Kidney (tissue), 14 donors: ENCODE data around the gene C1QTNF1. TPM values are rescaled to one million over a fixed set of nuclear protein-coding genes. Genes with fewer than 3 reads are reported as not detected.

ENCODE experiments used
- DNase-seq, 5 donors: peaks; one replicate each; pipeline ENCODE4 v3.0.0-alpha.2; 2013 to 2020
- FAIRE-seq: peaks from 2 replicates; lab custom pipeline; 2012; peaks lifted over from hg19 to GRCh38; lab: Jason Lieb, UNC
- H3K27ac ChIP-seq, 2 donors: one replicate each; pipeline ENCODE4 v1.7.0; 2013; ENCODE audit warnings: low read depth in 2 of 2, low read length in 2 of 2, inconsistent platforms in 1 of 2
- H3K27me3 ChIP-seq: one replicate; pipeline ENCODE4 v1.7.1; 2013; ENCODE audit warnings: low read length, inconsistent platforms; ENCODE audit not compliant: control insufficient read depth, insufficient read depth
- H3K36me3 ChIP-seq, 3 donors: one replicate each; pipeline versions ENCODE4 v1.7.0 to v1.7.1; 2013; ENCODE audit warnings: low read length in 3 of 3, control low read depth in 1 of 3, inconsistent platforms in 1 of 3; ENCODE audit not compliant: insufficient read depth in 3 of 3, control insufficient read depth in 2 of 3
- H3K4me1 ChIP-seq, 3 donors: one replicate each; pipeline versions ENCODE4 v1.7.0 to v1.7.1; 2013; ENCODE audit warnings: low read length in 3 of 3, inconsistent platforms in 1 of 3, low read depth in 1 of 3; ENCODE audit not compliant: control insufficient read depth in 2 of 3, insufficient read depth in 2 of 3
- H3K4me3 ChIP-seq, 3 donors: one replicate each; pipeline versions ENCODE4 v1.7.0 to v1.8.1; 2013; ENCODE audit warnings: low read length in 3 of 3, control low read depth in 1 of 3, inconsistent platforms in 1 of 3
- H3K9ac ChIP-seq, 3 donors: one replicate each; pipeline versions ENCODE4 v1.7.0 to v1.7.1; 2013; ENCODE audit warnings: low read length in 3 of 3, control low read depth in 1 of 3, inconsistent platforms in 1 of 3
- H3K9me3 ChIP-seq, 3 donors: one replicate each; pipeline versions ENCODE4 v1.7.0 to v1.7.1; 2013; ENCODE audit warnings: low read length in 3 of 3, control low read depth in 1 of 3, inconsistent platforms in 1 of 3; ENCODE audit not compliant: control insufficient read depth in 2 of 3, insufficient read depth in 1 of 3
- intact Hi-C: fragments of 100-400 bp; cut with DNase I; formaldehyde crosslinking; loops from one replicate; pipeline ENCODE4 v1.11.1; 2022
- polyA plus RNA-seq: library from polyadenylated mRNA; stranded (reverse); fragments of 350-450 nt; fragmentation: Illumina TruSeq; extraction: RNeasy Lipid Tissue Mini Kit (QIAGEN cat#74804); gene quantifications from one replicate; pipeline ENCODE4 v1.2.3, GENCODE V29; 2014; ENCODE audit warnings: low read depth, low replicate concordance; ENCODE audit not compliant: insufficient read depth
- total RNA-seq: library from RNA; stranded (reverse); fragmentation: NEBNext Ultra II Directional; extraction: Animal tissue kit (Norgen Biotek cat#: 25700); gene quantifications from one replicate; pipeline ENCODE4 v1.2.1, GENCODE V29; 2021
- TF ChIP-seq, protein P1 (sequence below): IDR thresholded peaks from 3 replicates; pipeline ENCODE4 v1.5.1; 2012; ENCODE audit warnings: mild to moderate bottlenecking, moderate library complexity, borderline replicate concordance; ENCODE audit not compliant: insufficient read depth; ENCODE audit errors: extremely low read depth
- donor health status: control.
- donor health status: control.
- donor health status: control.
- donor health status: control.
- donor health status: control.
- donor health status: DM: yes; HTN: yes; CAD: no.
- donor health status: Normal renal cell carcinoma (clear cell type).

C1QTNF1 gene
- total and polyA plus RNA-seq, 2 donors from 2014 or later, result 18.0 to 65.2 TPM

DNA sequence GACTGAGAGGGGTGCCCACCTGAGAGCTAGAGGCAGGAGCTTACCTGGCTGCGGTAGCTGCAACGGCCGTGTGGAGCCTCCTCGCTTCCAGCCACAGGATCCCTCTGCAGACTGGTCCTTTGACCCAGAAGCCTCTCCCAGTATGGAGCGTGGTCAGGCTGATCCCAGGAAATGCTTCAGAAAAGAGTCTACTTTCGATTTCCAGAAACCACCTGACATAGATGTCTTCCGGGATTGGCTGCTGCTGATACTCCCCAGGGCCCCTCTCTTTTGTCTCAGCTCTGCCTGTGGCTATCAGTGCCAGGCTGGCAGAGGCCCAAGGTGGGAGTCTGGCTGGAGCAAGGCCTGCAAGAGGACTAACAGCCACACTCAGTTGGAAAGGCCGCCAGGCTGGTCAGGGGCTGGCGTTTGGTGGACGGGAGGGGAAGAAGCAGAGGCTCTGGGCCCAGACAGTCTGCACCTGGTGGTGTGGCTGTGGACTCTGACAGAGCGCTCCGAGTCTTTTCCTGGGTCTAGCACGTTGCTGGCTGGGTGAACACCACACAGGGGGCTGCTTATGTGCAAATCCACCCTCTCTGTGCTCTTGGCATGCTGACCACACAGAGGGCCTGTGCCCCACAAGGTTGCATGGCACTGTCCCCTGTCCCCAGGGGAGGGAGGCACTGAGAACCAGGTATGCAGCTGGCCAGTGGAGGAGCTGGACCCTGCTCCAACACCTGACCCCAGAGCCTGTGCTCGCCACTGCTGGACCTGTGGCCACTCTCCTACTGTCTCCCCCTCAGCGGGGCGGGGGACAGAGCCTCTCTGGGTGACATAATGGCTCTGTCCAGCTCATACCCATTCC is 44.0 kb upstream of the C1QTNF1 start, which contains the start of gene LGALS3BP:
Gene LGALS3BP (minus strand): TSS at position 144 of the 844 bp plus-strand sequence. CDS start 2,732 bp downstream, outside the sequence.
- Histone ChIP-seq H3K4me1 (peaks cover 0 to 35% (median 18%) of the 10 kb centered on the region in 3 donors), H3K9me3 (no peaks in the 10 kb centered on the region), H3K4me3 (peak within 1 kb of the TSS in 2 of 3 donors; percentile 43 to 57), H3K27me3 (no peaks in the 10 kb centered on the region), H3K36me3 (no peaks in the 10 kb centered on the region), H3K9ac (peak within 1 kb of the TSS in 1 of 3 donors; percentile 71), H3K27ac (peak within 1 kb of the TSS; percentile 35 to 67)
- TF ChIP-seq, protein P1, sequence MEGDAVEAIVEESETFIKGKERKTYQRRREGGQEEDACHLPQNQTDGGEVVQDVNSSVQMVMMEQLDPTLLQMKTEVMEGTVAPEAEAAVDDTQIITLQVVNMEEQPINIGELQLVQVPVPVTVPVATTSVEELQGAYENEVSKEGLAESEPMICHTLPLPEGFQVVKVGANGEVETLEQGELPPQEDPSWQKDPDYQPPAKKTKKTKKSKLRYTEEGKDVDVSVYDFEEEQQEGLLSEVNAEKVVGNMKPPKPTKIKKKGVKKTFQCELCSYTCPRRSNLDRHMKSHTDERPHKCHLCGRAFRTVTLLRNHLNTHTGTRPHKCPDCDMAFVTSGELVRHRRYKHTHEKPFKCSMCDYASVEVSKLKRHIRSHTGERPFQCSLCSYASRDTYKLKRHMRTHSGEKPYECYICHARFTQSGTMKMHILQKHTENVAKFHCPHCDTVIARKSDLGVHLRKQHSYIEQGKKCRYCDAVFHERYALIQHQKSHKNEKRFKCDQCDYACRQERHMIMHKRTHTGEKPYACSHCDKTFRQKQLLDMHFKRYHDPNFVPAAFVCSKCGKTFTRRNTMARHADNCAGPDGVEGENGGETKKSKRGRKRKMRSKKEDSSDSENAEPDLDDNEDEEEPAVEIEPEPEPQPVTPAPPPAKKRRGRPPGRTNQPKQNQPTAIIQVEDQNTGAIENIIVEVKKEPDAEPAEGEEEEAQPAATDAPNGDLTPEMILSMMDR, result no peak
- FAIRE-seq (no peak), DNase-seq (peak; percentile 67 to 93 (median 84))
- intact Hi-C loops, result no loop called here

DNA sequence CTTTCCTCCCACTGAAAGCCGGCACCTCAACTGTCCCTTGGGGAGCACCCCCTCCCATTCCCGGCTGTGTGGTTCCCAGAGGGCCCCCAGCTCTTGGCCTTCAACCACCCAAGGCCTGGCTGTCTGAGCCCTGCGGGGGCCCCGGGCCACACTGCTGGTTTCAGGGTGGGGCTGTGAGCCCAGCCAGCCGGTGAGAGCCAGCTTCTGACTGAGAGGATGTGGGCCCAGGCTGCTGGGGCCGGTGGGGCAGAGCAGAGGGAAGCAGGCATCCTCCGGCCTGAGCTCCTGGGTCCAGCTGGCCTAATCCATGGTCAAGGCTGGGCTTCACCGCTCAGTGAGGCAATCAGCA is 43.4 kb upstream of the C1QTNF1 start:
- peaks cover 0 to 31% (median 15%) of the 10 kb centered on the region in 3 donors for H3K4me1 ChIP-seq
- FAIRE-seq, result no peak
- H3K27me3 ChIP-seq, result no peaks in the 10 kb centered on the region
- DNase-seq, result peak in 1 of 5 donors; percentile 71
- intact Hi-C loops, result no loop called here
- H3K4me3 ChIP-seq, result no peak overlapping the region
- H3K9me3 ChIP-seq, result no peaks in the 10 kb centered on the region
- no peaks in the 10 kb centered on the region for H3K36me3 ChIP-seq
- peak overlapping the region in 1 of 3 donors; percentile 71 for H3K9ac ChIP-seq
- H3K27ac ChIP-seq, result peak overlapping the region in 1 of 2 donors; percentile 35
- TF ChIP-seq, protein P1, result no peak

DNA sequence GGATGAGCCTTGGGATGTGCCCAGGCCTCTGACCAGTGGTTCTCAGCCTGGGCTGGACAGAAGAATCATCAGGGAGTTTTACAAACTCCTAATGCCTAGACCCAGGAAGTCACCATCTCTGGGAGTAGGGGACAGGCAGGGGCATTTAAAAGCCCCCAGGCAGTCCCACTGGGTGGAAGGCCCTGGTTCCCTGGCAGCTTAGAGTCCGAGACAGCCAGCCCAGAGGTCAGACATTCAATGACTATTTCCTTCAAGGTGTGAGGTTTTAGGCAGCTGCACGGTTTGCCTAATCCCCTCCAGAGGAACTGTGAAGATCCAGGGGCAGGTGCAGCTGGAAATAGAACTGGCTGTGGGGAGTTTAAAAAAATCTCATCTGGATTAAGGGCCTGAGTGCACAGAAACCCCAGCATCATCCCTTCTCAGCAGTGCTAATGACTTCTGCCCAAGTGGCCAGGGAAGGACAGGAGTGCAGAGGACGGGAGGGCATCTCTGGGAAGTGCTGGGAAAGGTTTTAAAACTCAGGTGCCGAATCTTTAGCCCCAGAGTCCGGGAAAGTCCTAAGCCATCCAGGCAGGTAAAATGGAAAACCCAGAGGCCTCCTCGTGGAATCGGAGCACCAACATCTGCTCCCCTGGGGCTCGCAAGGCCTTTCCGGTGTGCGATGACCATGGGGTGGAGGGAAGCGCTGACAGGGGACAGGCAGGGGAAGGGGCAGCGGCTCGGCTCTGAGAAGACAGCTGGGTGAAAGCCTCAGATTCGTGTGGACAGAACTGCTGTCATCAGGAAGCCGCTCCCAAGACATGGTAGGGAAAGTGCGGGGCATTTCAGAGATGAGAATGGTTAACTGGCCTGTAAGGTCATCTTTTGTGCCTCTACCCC is 42.7 kb upstream of the C1QTNF1 start:
- intact Hi-C loops, result no loop called here
- Histone ChIP-seq H3K27ac (no peak overlapping the region), H3K4me3 (no peak overlapping the region), H3K4me1 (peaks cover under 1 to 28% (median 15%) of the 10 kb centered on the region in 3 donors), H3K27me3 (no peaks in the 10 kb centered on the region), H3K9ac (no peak overlapping the region), H3K9me3 (no peaks in the 10 kb centered on the region), H3K36me3 (no peaks in the 10 kb centered on the region)
- FAIRE-seq (no peak), DNase-seq (peak in 1 of 5 donors; percentile 68)
- TF ChIP-seq, protein P1, result no peak
